GM12873 (cell line): ENCODE results near the gene SLC7A1.

Experiments used
- CTCF ChIP-seq: IDR thresholded peaks from 2 replicates; pipeline ENCODE4 v1.5.1; 2012; ENCODE audit warnings: low read depth, mild to moderate bottlenecking, moderate library complexity, low read length, control low read depth; ENCODE audit not compliant: insufficient read depth; ENCODE audit errors: missing control alignments

Gene SLC7A1

GRCh38 chr13:29573190-29573589 lies 22.3 kb downstream of the SLC7A1 start:
- TF ChIP-seq CTCF, result no peak

GRCh38 chr13:29572575-29572974 lies 22.9 kb downstream of the SLC7A1 start:
- no peak for TF ChIP-seq CTCF

- TF ChIP-seq CTCF, result no peak
Measured at GRCh38 chr13:29571876-29572570, 23.5 kb downstream of the SLC7A1 start.

GRCh38 chr13:29570051-29570654 lies 25.3 kb downstream of the SLC7A1 start:
- TF ChIP-seq CTCF, result no peak

- no peak for TF ChIP-seq CTCF
Measured at GRCh38 chr13:29569253-29570050, 26.0 kb downstream of the SLC7A1 start.

- no peak for TF ChIP-seq CTCF
Measured at GRCh38 chr13:29568731-29569130, 26.8 kb downstream of the SLC7A1 start.

- no peak for TF ChIP-seq CTCF
Measured at GRCh38 chr13:29567411-29567810, 28.1 kb downstream of the SLC7A1 start.
